HepG2 (cell line): Measurements from ENCODE around the gene PDIA2. TPM values are rescaled to one million over a fixed set of nuclear protein-coding genes. Genes with fewer than 3 reads are reported as not detected.

Experiments
- CC2D1A ChIP-seq: sonication (generic); formaldehyde crosslinking; IDR thresholded peaks from 2 replicates; pipeline ENCODE4 v1.8.1; 2023; ENCODE audit warnings: mild to moderate bottlenecking, missing genetic modification reagents
- EHMT2 ChIP-seq: fragments of 200-600 bp; sonication (generic); IDR thresholded peaks from 2 replicates; pipeline ENCODE4 v1.7.0; 2017; ENCODE audit warnings: antibody characterized with exemption, low read depth, low read length, borderline replicate concordance
- FOXC1 ChIP-seq: sonication (generic); formaldehyde crosslinking; IDR thresholded peaks from 2 replicates; pipeline ENCODE4 v1.8.0; 2022; ENCODE audit warnings: mild to moderate bottlenecking, missing genetic modification reagents, borderline replicate concordance
- FOXK2 ChIP-seq: fragments of 450-650 bp; IDR thresholded peaks from 2 replicates; pipeline ENCODE4 v1.6.1; 2016
- GMEB2 ChIP-seq: IDR thresholded peaks from 2 replicates; pipeline ENCODE4 v1.6.1; 2016; ENCODE audit warnings: missing biosample characterization, missing genetic modification reagents, low read depth
- HMG20A ChIP-seq: IDR thresholded peaks from 2 replicates; pipeline ENCODE4 v1.6.1; 2016; ENCODE audit warnings: borderline replicate concordance
- HNRNPH1 ChIP-seq: fragments of 200-400 bp; formaldehyde crosslinking; optimal IDR thresholded peaks from 2 replicates; pipeline ENCODE3; 2017; ENCODE audit warnings: mild to moderate bottlenecking, low read depth, low read length
- IKZF1 ChIP-seq: fragments of 450-650 bp; IDR thresholded peaks from 2 replicates; pipeline ENCODE4 v1.7.1; 2016
- MTF1 ChIP-seq: sonication (generic); formaldehyde crosslinking; IDR thresholded peaks from 2 replicates; pipeline ENCODE4 v1.5.0; 2020; ENCODE audit warnings: missing genetic modification reagents
- NFIB ChIP-seq: sonication (generic); formaldehyde crosslinking; IDR thresholded peaks from 2 replicates; pipeline ENCODE4 v1.9.0; 2021; ENCODE audit warnings: missing genetic modification reagents, mild to moderate bottlenecking, borderline replicate concordance
- POLR2AphosphoS2 ChIP-seq: IDR thresholded peaks from 2 replicates; pipeline ENCODE4 v1.6.1; 2011; ENCODE audit warnings: low read depth, low read length, improper control_type of control experiment
- RBFOX2 ChIP-seq: fragments of 200-400 bp; formaldehyde crosslinking; IDR thresholded peaks from 2 replicates; pipeline ENCODE4 v1.6.1; 2017; ENCODE audit warnings: low read depth, mild to moderate bottlenecking, low read length
- RFX1 ChIP-seq: fragments of 450-650 bp; IDR thresholded peaks from 2 replicates; pipeline ENCODE4 v1.6.1; 2017
- SAP130 ChIP-seq: IDR thresholded peaks from 2 replicates; pipeline ENCODE4 v1.6.1; 2016; ENCODE audit warnings: low read depth
- SP140L ChIP-seq: sonication (generic); formaldehyde crosslinking; IDR thresholded peaks from 2 replicates; pipeline ENCODE4 v1.4.0; 2020; ENCODE audit warnings: missing genetic modification reagents, borderline replicate concordance
- SUZ12 ChIP-seq: fragments of 150-350 bp; IDR thresholded peaks from 2 replicates; pipeline ENCODE4 v1.6.1; 2014; ENCODE audit warnings: low read depth, low read length
- WIZ ChIP-seq: sonication (generic); formaldehyde crosslinking; IDR thresholded peaks from 2 replicates; pipeline ENCODE4 v1.5.1; 2020; ENCODE audit warnings: mild to moderate bottlenecking, missing genetic modification reagents
- ZMYM3 ChIP-seq: sonication (generic); formaldehyde crosslinking; IDR thresholded peaks from 2 replicates; pipeline ENCODE4 v1.5.1; 2020; ENCODE audit warnings: mild to moderate bottlenecking, missing genetic modification reagents
- ZNF264 ChIP-seq: sonication (generic); formaldehyde crosslinking; IDR thresholded peaks from 2 replicates; pipeline ENCODE4 v1.4.0; 2020; ENCODE audit warnings: missing genetic modification reagents
- ZNF639 ChIP-seq: conservative IDR thresholded peaks from 2 replicates; pipeline ENCODE4 v1.6.1; 2018; ENCODE audit warnings: missing genetic modification reagents
- polyA plus RNA-seq, 8 experiments: library from polyadenylated mRNA; depleted of rRNA in 3 of 8; stranded (reverse) in 7 of 8; unstranded in 1 of 8; fragments of >200 nt; fragmentation: Illumina TruSeq in 4 of 8; extraction: Trizol in 4 of 8; gene quantifications; 2 replicates each; pipeline versions ENCODE4 v1.2.1 to v1.2.3, GENCODE V29; 2011 to 2016; ENCODE audit warnings: low read depth in 4 of 8, missing spikeins in 1 of 8, mixed read lengths in 1 of 8; ENCODE audit not compliant: insufficient read depth in 1 of 8
- total RNA-seq, 5 experiments: library from RNA; depleted of rRNA; stranded (reverse); fragments of >200 nt; fragmentation: Illumina TruSeq; extraction: Trizol; gene quantifications; 2 replicates each; pipeline ENCODE4 v1.2.3, GENCODE V29; 2016; ENCODE audit warnings: low read depth in 1 of 5
- TF ChIP-seq, protein P1 (sequence below): sonication (generic); formaldehyde crosslinking; IDR thresholded peaks from 2 replicates; pipeline ENCODE4 v1.8.0; 2022; ENCODE audit warnings: mild to moderate bottlenecking, missing genetic modification reagents, moderate library complexity
- TF ChIP-seq, protein P2 (sequence below): sonication (generic); formaldehyde crosslinking; IDR thresholded peaks from 2 replicates; pipeline ENCODE4 v1.5.0; 2020; ENCODE audit warnings: mild to moderate bottlenecking, missing genetic modification reagents, borderline replicate concordance
- TF ChIP-seq, protein P3 (sequence below): sonication (generic); formaldehyde crosslinking; IDR thresholded peaks from 2 replicates; pipeline ENCODE4 v1.8.0; 2022; ENCODE audit warnings: missing genetic modification reagents, low read depth, mild to moderate bottlenecking, borderline replicate concordance

The PDIA2 gene
- total and polyA plus RNA-seq, 2 of the 13 experiments (the other 11 are each of a cell fraction or from before 2014, with no cell fraction given), result 0.35 to 1.9 TPM

DNA sequence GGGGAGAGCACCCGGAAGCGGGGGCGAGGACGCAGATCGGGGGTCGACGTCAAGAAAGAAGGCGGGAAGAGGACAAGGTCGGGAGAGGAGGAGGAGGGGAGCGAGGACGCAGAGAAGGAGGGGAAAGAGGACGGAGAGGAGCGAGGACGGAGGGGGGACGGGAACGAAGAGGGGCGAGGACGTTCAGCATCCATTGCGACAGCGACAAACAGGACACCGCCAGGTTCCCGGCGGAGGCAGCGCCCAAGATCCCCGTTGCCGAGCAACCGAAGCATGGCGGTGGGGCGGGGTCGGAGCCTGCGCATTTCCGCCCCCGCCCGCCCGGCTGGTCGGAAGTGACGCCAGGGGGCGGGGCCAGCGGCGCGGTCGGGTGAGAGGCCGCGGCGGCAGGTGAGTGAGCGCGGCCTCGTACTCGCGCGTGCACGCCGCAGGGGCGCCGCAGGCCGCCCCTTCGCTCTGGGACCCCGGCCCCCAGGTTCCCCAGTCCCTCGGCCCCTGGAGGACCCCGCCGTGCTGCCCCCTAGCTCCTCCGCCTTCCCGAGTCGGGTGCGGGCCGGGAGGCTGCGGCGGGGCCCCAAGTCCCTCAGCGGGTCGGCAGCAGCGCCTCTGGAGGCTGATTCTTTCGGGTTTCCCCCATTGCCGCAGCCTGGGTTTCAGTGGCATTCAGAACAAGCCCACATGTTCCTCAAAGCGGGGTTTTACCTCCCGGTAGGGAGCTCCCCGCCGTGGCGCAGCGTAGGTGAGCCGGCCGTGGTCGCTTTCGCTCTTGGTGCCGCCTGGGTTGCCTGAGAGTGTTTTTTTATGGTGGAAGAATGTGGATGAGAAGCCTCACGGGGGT, 48.3 kb upstream of the PDIA2 start, which contains the start of gene FAM234A (continued):
- TF ChIP-seq, protein P1, sequence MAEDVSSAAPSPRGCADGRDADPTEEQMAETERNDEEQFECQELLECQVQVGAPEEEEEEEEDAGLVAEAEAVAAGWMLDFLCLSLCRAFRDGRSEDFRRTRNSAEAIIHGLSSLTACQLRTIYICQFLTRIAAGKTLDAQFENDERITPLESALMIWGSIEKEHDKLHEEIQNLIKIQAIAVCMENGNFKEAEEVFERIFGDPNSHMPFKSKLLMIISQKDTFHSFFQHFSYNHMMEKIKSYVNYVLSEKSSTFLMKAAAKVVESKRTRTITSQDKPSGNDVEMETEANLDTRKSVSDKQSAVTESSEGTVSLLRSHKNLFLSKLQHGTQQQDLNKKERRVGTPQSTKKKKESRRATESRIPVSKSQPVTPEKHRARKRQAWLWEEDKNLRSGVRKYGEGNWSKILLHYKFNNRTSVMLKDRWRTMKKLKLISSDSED, result no peak
- TF ChIP-seq ZNF639 (CRISPR knock-in tag), result peak; percentile 54; the same call in 1 of the 2 replicates
- TF ChIP-seq MTF1 (CRISPR knock-in tag), result no peak
- TF ChIP-seq HMG20A, result no peak
- peak; percentile 89 for TF ChIP-seq RBFOX2
- TF ChIP-seq, protein P2, sequence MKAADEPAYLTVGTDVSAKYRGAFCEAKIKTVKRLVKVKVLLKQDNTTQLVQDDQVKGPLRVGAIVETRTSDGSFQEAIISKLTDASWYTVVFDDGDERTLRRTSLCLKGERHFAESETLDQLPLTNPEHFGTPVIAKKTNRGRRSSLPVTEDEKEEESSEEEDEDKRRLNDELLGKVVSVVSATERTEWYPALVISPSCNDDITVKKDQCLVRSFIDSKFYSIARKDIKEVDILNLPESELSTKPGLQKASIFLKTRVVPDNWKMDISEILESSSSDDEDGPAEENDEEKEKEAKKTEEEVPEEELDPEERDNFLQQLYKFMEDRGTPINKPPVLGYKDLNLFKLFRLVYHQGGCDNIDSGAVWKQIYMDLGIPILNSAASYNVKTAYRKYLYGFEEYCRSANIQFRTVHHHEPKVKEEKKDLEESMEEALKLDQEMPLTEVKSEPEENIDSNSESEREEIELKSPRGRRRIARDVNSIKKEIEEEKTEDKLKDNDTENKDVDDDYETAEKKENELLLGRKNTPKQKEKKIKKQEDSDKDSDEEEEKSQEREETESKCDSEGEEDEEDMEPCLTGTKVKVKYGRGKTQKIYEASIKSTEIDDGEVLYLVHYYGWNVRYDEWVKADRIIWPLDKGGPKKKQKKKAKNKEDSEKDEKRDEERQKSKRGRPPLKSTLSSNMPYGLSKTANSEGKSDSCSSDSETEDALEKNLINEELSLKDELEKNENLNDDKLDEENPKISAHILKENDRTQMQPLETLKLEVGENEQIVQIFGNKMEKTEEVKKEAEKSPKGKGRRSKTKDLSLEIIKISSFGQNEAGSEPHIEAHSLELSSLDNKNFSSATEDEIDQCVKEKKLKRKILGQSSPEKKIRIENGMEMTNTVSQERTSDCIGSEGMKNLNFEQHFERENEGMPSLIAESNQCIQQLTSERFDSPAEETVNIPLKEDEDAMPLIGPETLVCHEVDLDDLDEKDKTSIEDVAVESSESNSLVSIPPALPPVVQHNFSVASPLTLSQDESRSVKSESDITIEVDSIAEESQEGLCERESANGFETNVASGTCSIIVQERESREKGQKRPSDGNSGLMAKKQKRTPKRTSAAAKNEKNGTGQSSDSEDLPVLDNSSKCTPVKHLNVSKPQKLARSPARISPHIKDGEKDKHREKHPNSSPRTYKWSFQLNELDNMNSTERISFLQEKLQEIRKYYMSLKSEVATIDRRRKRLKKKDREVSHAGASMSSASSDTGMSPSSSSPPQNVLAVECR (CRISPR knock-in tag), result peak; percentile 84
- TF ChIP-seq SP140L (CRISPR knock-in tag), result no peak
- TF ChIP-seq, protein P3, sequence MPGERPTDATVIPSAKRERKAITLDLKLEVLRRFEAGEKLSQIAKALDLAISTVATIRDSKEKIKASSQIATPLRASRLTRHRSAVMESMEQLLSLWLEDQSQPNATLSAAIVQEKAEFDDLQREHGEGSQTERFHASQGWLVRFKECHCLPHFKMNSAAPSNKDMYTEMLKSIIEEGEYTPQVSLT (CRISPR knock-in tag), result no peak
- TF ChIP-seq CC2D1A (CRISPR knock-in tag), result no peak
- TF ChIP-seq EHMT2, result no peak
- TF ChIP-seq ZNF264 (CRISPR knock-in tag), result no peak
- TF ChIP-seq POLR2AphosphoS2, result no peak
- no peak; the same call in none of the 2 replicates for TF ChIP-seq ZMYM3
- peak; percentile 82 for TF ChIP-seq RFX1
- TF ChIP-seq IKZF1, result no peak
- no peak for TF ChIP-seq GMEB2 (CRISPR knock-in tag)
- TF ChIP-seq FOXC1 (CRISPR knock-in tag), result 0 out of 2 replicates have a peak, but pooled peaks have one; percentile 33
- TF ChIP-seq NFIB, result no peak
- TF ChIP-seq SUZ12, result no peak
- TF ChIP-seq FOXK2, result 0 out of 2 replicates have a peak, but pooled peaks have one; percentile 20
- peak; percentile 90 for TF ChIP-seq SAP130 (CRISPR knock-in tag)
- no peak for TF ChIP-seq WIZ (CRISPR knock-in tag)
- no peak for TF ChIP-seq HNRNPH1
